Activated B cell treated with CpG ODN at 0.5 μM for 24 hours (primary cell): ENCODE measurements around the gene MACROD2. TPM values are rescaled to one million over a fixed set of nuclear protein-coding genes. Genes with fewer than 3 reads are reported as not detected.

ENCODE experiments used
- ATAC-seq: fragments of 200-7000 bp; cut with Tn5 transposase; one replicate; pipeline ENCODE4 v1.10.0; 2021; ENCODE audit warnings: low read depth, mild to moderate bottlenecking, moderate library complexity
- CTCF ChIA-PET: fragments of 350-600 bp; sonication (Branson Sonifier 250); formaldehyde crosslinking; loops from one replicate; lab custom pipeline; 2021; ENCODE audit warnings: antibody characterized with exemption; lab: Charles Lee
- POLR2A ChIA-PET: fragments of 350-600 bp; sonication (Branson Sonifier 250); formaldehyde crosslinking; loops from one replicate; lab custom pipeline; 2021; ENCODE audit warnings: antibody characterized with exemption; lab: Charles Lee
- DNase-seq: peaks from one replicate; pipeline ENCODE4 v3.0.0; 2022
- H3K27ac Mint-ChIP-seq: one replicate; pipeline ENCODE4 v1.8.0; 2020; ENCODE audit warnings: mixed read lengths
- H3K27me3 Mint-ChIP-seq: one replicate; pipeline ENCODE4 v1.8.0; 2021; ENCODE audit warnings: mixed read lengths
- H3K36me3 Mint-ChIP-seq: one replicate; pipeline ENCODE4 v1.8.0; 2021; ENCODE audit warnings: low read depth, mixed read lengths
- H3K4me1 Mint-ChIP-seq: one replicate; pipeline ENCODE4 v1.8.0; 2021; ENCODE audit warnings: mixed read lengths
- H3K4me3 Mint-ChIP-seq: one replicate; pipeline ENCODE4 v1.8.0; 2020; ENCODE audit warnings: mild to moderate bottlenecking, mixed read lengths
- H3K9me3 Mint-ChIP-seq: one replicate; pipeline ENCODE4 v1.8.0; 2020; ENCODE audit warnings: mixed read lengths
- intact Hi-C: fragments of 100-400 bp; cut with micrococcal nuclease; formaldehyde crosslinking; loops from one replicate; pipeline ENCODE4 v1.15.1; 2024
- total RNA-seq: library from RNA; stranded (reverse); gene quantifications from 2 replicates; pipeline ENCODE4 v1.2.3, GENCODE V29; 2022
- TF ChIP-seq, protein P1 (sequence below): fragments of 200-600 bp; IDR thresholded peaks from one replicate; pipeline ENCODE4 v1.8.0; 2022; ENCODE audit warnings: antibody characterized with exemption, mild to moderate bottlenecking

MACROD2 gene
- total RNA-seq, 1 donor from 2014 or later, result 55.1 TPM

DNA sequence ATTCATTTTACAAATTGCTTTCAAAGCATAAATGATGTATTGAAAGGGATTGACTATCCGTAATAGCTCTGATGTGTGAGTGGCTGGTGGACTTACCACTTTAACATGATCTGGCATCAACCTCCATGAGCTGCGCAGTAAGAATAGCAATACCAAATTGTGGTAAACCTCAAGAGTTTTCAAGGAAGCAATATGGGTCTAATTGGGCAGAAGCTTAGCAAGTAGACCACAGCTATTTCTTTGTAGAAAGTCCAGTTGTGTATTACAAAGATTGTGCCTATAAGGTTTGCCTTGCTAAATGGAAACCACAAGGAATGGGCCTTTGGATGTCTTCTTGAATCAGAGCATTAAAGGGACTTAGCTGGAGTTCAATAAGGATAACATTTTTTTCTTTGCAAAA, 1841.3 kb downstream of the MACROD2 start:
- CTCF ChIA-PET, result no interaction called here
- H3K4me3 Mint-ChIP-seq, result no peak overlapping the region
- intact Hi-C loops, result no loop called here
- no peaks in the 10 kb centered on the region for H3K36me3 Mint-ChIP-seq
- no peak overlapping the region for H3K27ac Mint-ChIP-seq
- peaks cover 4% of the 10 kb centered on the region for H3K27me3 Mint-ChIP-seq
- peaks cover 4% of the 10 kb centered on the region for H3K4me1 Mint-ChIP-seq
- DNase-seq, result no peak
- TF ChIP-seq, protein P1, sequence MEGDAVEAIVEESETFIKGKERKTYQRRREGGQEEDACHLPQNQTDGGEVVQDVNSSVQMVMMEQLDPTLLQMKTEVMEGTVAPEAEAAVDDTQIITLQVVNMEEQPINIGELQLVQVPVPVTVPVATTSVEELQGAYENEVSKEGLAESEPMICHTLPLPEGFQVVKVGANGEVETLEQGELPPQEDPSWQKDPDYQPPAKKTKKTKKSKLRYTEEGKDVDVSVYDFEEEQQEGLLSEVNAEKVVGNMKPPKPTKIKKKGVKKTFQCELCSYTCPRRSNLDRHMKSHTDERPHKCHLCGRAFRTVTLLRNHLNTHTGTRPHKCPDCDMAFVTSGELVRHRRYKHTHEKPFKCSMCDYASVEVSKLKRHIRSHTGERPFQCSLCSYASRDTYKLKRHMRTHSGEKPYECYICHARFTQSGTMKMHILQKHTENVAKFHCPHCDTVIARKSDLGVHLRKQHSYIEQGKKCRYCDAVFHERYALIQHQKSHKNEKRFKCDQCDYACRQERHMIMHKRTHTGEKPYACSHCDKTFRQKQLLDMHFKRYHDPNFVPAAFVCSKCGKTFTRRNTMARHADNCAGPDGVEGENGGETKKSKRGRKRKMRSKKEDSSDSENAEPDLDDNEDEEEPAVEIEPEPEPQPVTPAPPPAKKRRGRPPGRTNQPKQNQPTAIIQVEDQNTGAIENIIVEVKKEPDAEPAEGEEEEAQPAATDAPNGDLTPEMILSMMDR, result no peak
- ATAC-seq, result no peak
- POLR2A ChIA-PET, result interaction anchor here (0.9 to 1.5 kb wide), 2 partner anchors 11 to 20 kb away, joined by 3 read pairs; no protein-coding TSS in a partner anchor
- H3K9me3 Mint-ChIP-seq, result peaks cover 7% of the 10 kb centered on the region

DNA sequence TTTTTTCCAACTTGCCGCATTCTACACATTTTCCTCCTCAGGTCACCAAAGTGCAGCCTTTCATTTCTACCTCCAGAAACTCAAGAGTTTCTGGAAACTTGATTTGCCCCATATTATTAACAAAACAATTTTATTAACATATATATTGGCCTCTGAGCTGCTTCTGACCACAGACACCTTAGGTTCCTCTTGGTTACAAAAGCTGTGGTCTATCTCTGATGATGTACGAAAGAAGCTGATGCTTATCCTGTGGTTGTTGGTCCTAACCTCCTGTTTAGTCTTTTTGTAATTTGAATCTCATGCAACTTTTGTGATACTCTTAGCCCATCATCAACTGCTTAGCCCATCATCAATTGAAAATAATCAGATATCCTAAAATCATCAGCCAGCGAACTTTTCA, 1842.2 kb downstream of the MACROD2 start:
- ChIA-PET POLR2A (no interaction called here), CTCF (no interaction called here)
- no peaks in the 10 kb centered on the region for H3K36me3 Mint-ChIP-seq
- H3K27me3 Mint-ChIP-seq, result peaks cover 3% of the 10 kb centered on the region
- no peak overlapping the region for H3K4me3 Mint-ChIP-seq
- no peak for ATAC-seq
- H3K9me3 Mint-ChIP-seq, result peaks cover 8% of the 10 kb centered on the region
- DNase-seq, result no peak
- peaks cover 4% of the 10 kb centered on the region for H3K4me1 Mint-ChIP-seq
- TF ChIP-seq, protein P1, result no peak
- intact Hi-C loops, result no loop called here
- H3K27ac Mint-ChIP-seq, result no peak overlapping the region

DNA sequence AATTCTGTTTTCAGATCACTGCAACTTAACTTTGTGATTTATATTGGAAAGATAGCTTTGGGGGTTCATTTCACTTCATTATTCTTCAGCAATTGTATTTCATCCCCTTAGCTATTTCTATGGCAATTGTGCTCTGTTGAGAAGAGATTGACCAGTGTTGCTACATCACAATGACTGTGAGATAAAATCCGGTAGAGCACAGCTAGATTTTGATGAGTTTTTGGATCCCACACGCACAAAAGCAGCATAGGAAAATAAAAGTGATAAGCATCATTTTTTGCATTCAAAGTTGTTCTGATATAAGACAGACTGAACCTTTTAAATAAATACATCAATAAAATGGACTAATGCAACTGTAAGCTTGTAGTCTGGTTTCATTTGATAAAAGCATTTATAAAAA, 1843.2 kb downstream of the MACROD2 start:
- intact Hi-C loops, result no loop called here
- Mint-ChIP-seq H3K27ac (no peak overlapping the region), H3K4me1 (peaks cover 13% of the 10 kb centered on the region)

DNA sequence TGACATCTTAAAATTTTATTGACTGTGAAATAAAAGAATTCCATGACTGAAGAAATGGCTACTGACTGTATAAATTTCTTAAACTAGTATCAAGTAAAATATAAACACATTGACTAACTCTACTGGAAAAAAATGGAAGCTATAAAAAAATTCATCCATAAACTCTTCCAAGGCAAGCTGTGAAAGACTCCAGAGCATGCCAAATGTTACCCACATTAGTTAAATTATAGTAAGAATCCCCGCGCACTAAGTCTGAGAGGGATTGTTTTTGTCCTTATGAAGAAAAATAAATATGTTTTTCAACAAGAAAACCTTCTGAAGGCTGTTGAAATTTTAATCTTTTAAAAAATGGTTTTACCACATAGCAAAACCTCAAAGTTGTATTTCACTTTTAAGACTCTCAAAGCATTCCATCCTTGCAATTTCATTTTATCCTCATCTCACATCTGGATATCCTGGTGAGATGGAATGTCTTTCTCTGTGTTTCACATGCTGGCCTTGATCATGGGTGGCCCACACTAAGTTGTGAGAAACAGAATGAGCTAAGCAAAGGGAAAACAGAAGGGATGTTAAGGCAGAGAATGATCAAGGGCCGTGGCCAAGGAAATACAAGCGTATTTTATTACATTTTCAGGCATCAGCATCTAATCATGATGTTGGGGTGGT, 1845.5 kb downstream of the MACROD2 start:
- DNase-seq (no peak), ATAC-seq (no peak)
- intact Hi-C loops, result no loop called here
- TF ChIP-seq, protein P1, result no peak
- Mint-ChIP-seq H3K27ac (no peak overlapping the region), H3K4me3 (no peak overlapping the region), H3K4me1 (peaks cover 17% of the 10 kb centered on the region), H3K36me3 (no peaks in the 10 kb centered on the region), H3K9me3 (peaks cover 8% of the 10 kb centered on the region), H3K27me3 (peaks cover 3% of the 10 kb centered on the region)
- POLR2A ChIA-PET, result no interaction called here
- CTCF ChIA-PET, result interaction anchor here (1.0 kb wide), 1 partner anchor 89 kb away, joined by 3 read pairs; no protein-coding TSS in a partner anchor

More for the DNA sequence above, 1843.2 kb downstream of the MACROD2 start:
- CTCF ChIA-PET, result no interaction called here
- Mint-ChIP-seq H3K9me3 (peaks cover 8% of the 10 kb centered on the region), H3K4me3 (no peak overlapping the region), H3K36me3 (no peaks in the 10 kb centered on the region), H3K27me3 (peaks cover 3% of the 10 kb centered on the region)
- DNase-seq (no peak), ATAC-seq (no peak)
- TF ChIP-seq, protein P1, result no peak
- POLR2A ChIA-PET, result no interaction called here

DNA sequence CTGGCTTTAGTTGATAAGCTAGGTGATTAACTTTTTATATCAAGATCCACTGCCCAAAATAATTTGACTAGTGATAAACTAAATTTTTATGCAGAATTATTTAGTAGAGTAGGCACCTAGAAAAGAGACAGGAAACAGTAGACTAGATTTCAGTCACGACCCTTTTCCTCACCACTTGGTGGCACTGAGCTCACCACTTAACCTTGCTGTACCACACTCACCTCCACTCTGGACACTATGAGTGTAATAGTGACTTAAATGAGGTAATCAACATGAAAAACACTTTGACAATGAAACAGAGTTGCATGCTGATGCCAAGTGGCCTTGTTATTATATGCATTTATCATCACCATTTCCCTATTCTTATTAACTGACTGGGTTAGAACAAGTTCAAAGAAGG, 1847.6 kb downstream of the MACROD2 start:
- Mint-ChIP-seq H3K27ac (peak overlapping the region; percentile 21), H3K36me3 (no peaks in the 10 kb centered on the region), H3K27me3 (no peaks in the 10 kb centered on the region), H3K4me1 (peaks cover 13% of the 10 kb centered on the region), H3K4me3 (no peak overlapping the region), H3K9me3 (peaks cover 8% of the 10 kb centered on the region)
- ATAC-seq, result peak; percentile 90
- TF ChIP-seq, protein P1, result no peak
- DNase-seq, result no peak
- ChIA-PET CTCF (interaction anchor here (0.8 to 1.5 kb wide), 12 partner anchors 11 to 633 kb away, joined by 3 to 11 read pairs (median 4); no protein-coding TSS in a partner anchor), POLR2A (no interaction called here)
- intact Hi-C loops, result loop anchor here (1.0 to 2.0 kb wide), 5 partner anchors 80 to 633 kb away; no protein-coding TSS in a partner anchor
